Activated naive CD4-positive, alpha-beta T cell treated with anti-CD3 and anti-CD28 coated beads for 36 hours (primary cell): ENCODE results near the gene KYAT1. TPM values are rescaled to one million over a fixed set of nuclear protein-coding genes. Genes with fewer than 3 reads are reported as not detected.
A peak's percentile ranks its signal among the peaks of the same experiment; 100 is the strongest.

Experiments
- CTCF ChIA-PET: fragments of 350-600 bp; sonication (Branson Sonifier 250); formaldehyde crosslinking; loops from one replicate; lab custom pipeline; 2021; ENCODE audit warnings: antibody characterized with exemption; lab: Charles Lee
- DNase-seq: peaks from one replicate; pipeline ENCODE4 v3.0.0-alpha.2; 2020
- H3K27ac Mint-ChIP-seq: one replicate; pipeline ENCODE4 v1.8.0; 2021; ENCODE audit warnings: mild to moderate bottlenecking, mixed read lengths
- H3K27me3 Mint-ChIP-seq: one replicate; pipeline ENCODE4 v1.8.0; 2021; ENCODE audit warnings: low read depth, mixed read lengths
- H3K36me3 Mint-ChIP-seq: one replicate; pipeline ENCODE4 v1.8.0; 2021; ENCODE audit warnings: low read depth, mixed read lengths
- H3K4me1 Mint-ChIP-seq: one replicate; pipeline ENCODE4 v1.8.0; 2021; ENCODE audit warnings: low read depth, mixed read lengths
- H3K4me3 Mint-ChIP-seq: one replicate; pipeline ENCODE4 v1.8.0; 2021; ENCODE audit warnings: mild to moderate bottlenecking, moderate library complexity, mixed read lengths
- H3K9me3 Mint-ChIP-seq: one replicate; pipeline ENCODE4 v1.8.0; 2021; ENCODE audit warnings: mixed read lengths
- intact Hi-C: fragments of 100-400 bp; cut with micrococcal nuclease; formaldehyde crosslinking; loops from one replicate; pipeline ENCODE4 v1.15.1; 2023
- total RNA-seq, 2 experiments: library from RNA; stranded (reverse); gene quantifications; one replicate each; pipeline ENCODE4 v1.2.3, GENCODE V29; 2021

KYAT1 gene
- 10 to 100 TPM; 29.6 to 33.6 TPM for total RNA-seq

DNA sequence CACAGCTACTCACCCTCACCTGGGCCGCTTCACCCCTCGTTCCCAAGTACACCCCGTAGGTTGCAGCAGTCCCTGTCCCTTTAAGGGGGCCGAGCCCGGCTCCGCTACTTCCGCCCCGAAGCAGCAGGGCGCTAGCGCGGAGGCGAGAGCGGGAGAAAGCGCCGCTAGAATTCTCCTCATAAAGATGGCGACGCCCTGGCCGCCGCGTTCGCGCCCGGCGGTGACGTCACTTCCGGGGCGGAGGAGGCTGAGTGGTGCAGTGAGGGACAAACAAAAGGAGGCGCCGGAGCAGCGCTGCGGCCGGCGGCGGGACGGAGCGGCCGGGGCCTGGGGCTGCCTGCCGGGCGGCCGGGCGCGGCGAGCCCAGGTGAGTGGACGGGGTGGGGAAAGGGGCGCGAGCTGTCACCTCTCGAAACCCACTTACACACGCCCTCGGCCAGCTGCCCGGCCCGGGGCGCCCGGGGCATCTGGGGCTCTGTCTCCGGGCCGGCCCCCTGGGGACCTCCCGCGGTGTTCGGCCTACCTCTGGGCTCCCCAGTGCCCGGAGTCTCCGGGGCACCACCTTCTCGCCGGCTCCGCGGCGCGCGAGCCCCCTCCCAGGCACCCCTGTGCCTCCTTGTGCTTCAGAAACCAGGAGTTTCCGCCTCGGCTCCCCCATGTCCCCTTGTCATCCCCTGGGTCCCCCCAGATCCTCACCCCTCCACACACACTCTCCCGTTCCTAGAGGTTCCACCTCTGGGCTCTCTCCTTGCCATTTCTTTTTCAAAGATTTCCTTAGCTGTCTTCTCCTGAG, at the start of gene KYAT1, which contains the start of gene LRRC8A:
Gene KYAT1 (minus strand): TSS at position 67 of the 793 bp plus-strand sequence. CDS start 36,545 bp downstream, outside the sequence.
Gene LRRC8A (plus strand): TSS at position 250 of the 793 bp plus-strand sequence. CDS start 25,032 bp downstream, outside the sequence.
- H3K27ac Mint-ChIP-seq = peak within 1 kb of the TSS; percentile 94
- peak; percentile 98 for DNase-seq
- H3K36me3 Mint-ChIP-seq = peaks cover 10% of the 10 kb centered on the region
- intact Hi-C loops = loop anchor here (1.0 to 5.0 kb wide), 6 partner anchors 20 to 193 kb away; partner anchors contain the start of genes DOLK, NUP188, SET and SH3GLB2
- no peaks in the 10 kb centered on the region for H3K9me3 Mint-ChIP-seq
- no peaks in the 10 kb centered on the region for H3K27me3 Mint-ChIP-seq
- peak within 1 kb of the TSS; percentile 96 for H3K4me3 Mint-ChIP-seq
- peaks cover 50% of the 10 kb centered on the region for H3K4me1 Mint-ChIP-seq
- CTCF ChIA-PET = interaction anchor here (1.2 to 4.2 kb wide), 2 partner anchors 18 to 46 kb away, joined by 3 to 27 read pairs; no protein-coding TSS in a partner anchor

DNA sequence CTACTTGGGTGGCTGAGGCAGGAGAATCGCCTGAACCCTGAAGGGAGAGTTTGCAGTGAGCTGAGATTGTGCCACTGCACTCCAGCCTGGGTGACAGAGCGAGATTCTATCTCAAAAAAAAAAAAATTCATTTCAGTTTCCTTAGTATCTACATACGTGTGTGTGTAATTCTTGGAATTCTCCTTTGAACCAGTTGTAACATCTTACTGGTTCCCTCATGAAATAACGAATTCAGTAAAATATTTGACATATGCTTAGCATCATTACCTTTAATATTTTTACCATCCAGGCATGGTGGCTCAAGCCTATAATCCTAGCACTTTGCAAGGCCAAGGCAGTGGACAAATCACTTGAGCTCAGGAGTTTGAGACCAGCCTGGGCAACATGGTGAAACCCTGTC, 47.8 kb upstream of the KYAT1 start:
- no peak overlapping the region for H3K4me3 Mint-ChIP-seq
- intact Hi-C loops = loop anchor here (2.0 kb wide), 1 partner anchor 281 kb away; no protein-coding TSS in a partner anchor
- no peaks in the 10 kb centered on the region for H3K36me3 Mint-ChIP-seq
- H3K27me3 Mint-ChIP-seq = no peaks in the 10 kb centered on the region
- CTCF ChIA-PET = interaction anchor here (1.0 to 5.6 kb wide), 10 partner anchors 11 to 196 kb away, joined by 3 to 109 read pairs (median 11); partner anchors contain the start of genes ENDOG, KYAT1 and LRRC8A
- no peaks in the 10 kb centered on the region for H3K9me3 Mint-ChIP-seq
- DNase-seq = no peak
- H3K4me1 Mint-ChIP-seq = peaks cover 10% of the 10 kb centered on the region
- no peak overlapping the region for H3K27ac Mint-ChIP-seq

DNA sequence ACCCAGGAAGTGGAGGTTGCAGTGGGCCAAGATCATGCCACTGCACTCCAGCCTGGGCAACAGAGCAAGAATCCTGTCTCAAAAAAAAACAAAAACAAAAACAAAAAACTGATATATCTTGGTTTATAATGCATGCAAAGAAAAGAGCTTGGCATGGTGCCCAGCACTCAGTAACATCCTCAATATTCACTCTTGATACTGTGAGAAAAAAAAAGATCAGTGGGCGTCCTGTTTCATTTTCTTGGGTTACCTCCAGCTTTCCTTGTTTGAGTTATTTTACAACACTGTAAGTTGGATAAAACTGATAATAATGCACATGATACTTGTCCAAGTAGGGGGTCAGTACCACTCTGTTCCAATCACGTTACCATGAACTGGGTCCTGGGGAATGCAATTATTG, 46.9 kb upstream of the KYAT1 start:
- H3K9me3 Mint-ChIP-seq = no peaks in the 10 kb centered on the region
- CTCF ChIA-PET = interaction anchor here (0.6 to 5.6 kb wide), 33 partner anchors 9 to 681 kb away, joined by 3 to 109 read pairs (median 4); partner anchors contain the start of genes ENDOG, KYAT1, LRRC8A and SPOUT1
- no peaks in the 10 kb centered on the region for H3K27me3 Mint-ChIP-seq
- no peaks in the 10 kb centered on the region for H3K36me3 Mint-ChIP-seq
- H3K27ac Mint-ChIP-seq = no peak overlapping the region
- intact Hi-C loops = loop anchor here (1.0 to 2.0 kb wide), 4 partner anchors 46 to 280 kb away; partner anchors contain the start of genes ENDOG and LRRC8A
- H3K4me3 Mint-ChIP-seq = no peak overlapping the region
- no peak for DNase-seq
- peaks cover 10% of the 10 kb centered on the region for H3K4me1 Mint-ChIP-seq

DNA sequence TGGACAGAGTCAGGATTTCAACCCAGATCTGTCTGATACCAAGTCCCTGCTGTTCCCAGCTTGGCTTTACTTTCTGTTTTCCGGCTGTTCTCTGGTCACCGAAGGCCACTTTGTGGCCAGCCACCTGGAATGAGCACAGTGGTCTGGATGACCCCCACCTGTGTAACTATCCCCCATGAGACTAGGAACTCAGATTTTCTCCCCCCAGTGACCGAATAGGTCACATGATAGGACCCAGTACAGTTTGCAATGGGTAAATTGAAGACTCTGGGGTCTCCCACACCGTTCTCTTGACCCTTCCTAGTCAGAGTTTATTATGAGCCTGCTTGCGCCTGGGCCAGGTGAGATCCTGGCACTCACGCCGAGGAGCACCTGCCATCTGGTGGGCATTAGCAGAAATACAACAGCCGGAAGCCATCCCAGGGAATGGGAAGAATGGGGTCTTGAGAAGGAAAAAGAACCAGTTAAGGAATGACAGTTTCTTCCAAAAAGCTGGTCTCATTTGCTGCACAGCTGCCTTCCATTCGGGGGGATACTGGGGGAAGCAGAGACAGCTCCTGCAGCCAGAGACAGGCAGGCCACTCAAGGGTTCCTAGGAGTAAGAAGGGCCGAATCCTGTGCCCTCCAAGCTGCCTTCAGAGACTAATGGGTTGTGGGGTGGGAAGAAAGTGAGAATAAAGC, 46.1 kb upstream of the KYAT1 start:
- Mint-ChIP-seq H3K9me3 (no peaks in the 10 kb centered on the region), H3K27ac (no peak overlapping the region), H3K36me3 (no peaks in the 10 kb centered on the region), H3K4me1 (peaks cover 10% of the 10 kb centered on the region), H3K27me3 (no peaks in the 10 kb centered on the region), H3K4me3 (no peak overlapping the region)
- DNase-seq = peak; percentile 68
- intact Hi-C loops = loop anchor here (1.0 to 2.0 kb wide), 5 partner anchors 46 to 279 kb away; partner anchors contain the start of genes ENDOG, LRRC8A and PKN3
- CTCF ChIA-PET = interaction anchor here (0.6 to 5.6 kb wide), 30 partner anchors 9 to 412 kb away, joined by 3 to 109 read pairs (median 4); partner anchors contain the start of genes ENDOG, KYAT1, LRRC8A and SPOUT1

DNA sequence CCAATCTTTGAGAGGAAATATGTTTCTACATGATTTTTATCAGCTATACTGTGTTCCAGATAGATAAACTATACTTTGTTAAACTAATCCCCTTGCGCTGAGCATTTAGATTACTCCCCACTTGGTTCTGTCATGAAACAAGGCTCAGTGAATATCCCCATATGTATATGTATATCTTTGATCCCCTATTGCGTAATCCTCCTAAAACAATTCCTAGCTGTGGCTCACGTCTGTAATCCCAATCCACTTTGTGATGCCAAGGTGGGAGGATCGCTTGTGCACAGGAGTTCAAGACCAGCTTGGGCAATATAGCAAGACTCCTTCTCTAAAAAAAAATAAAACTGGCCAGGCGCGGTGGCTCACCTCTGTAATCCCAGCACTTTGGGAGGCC, 41.7 kb upstream of the KYAT1 start:
- H3K27ac Mint-ChIP-seq = no peak overlapping the region
- H3K9me3 Mint-ChIP-seq = no peaks in the 10 kb centered on the region
- no peaks in the 10 kb centered on the region for H3K27me3 Mint-ChIP-seq
- peaks cover 15% of the 10 kb centered on the region for H3K4me1 Mint-ChIP-seq
- no peak for DNase-seq
- CTCF ChIA-PET = interaction anchor here (0.7 to 1.8 kb wide), 3 partner anchors 46 to 787 kb away, joined by 3 to 8 read pairs (median 3); partner anchors contain the start of gene ENDOG
- H3K36me3 Mint-ChIP-seq = no peaks in the 10 kb centered on the region
- intact Hi-C loops = no loop called here
- no peak overlapping the region for H3K4me3 Mint-ChIP-seq

DNA sequence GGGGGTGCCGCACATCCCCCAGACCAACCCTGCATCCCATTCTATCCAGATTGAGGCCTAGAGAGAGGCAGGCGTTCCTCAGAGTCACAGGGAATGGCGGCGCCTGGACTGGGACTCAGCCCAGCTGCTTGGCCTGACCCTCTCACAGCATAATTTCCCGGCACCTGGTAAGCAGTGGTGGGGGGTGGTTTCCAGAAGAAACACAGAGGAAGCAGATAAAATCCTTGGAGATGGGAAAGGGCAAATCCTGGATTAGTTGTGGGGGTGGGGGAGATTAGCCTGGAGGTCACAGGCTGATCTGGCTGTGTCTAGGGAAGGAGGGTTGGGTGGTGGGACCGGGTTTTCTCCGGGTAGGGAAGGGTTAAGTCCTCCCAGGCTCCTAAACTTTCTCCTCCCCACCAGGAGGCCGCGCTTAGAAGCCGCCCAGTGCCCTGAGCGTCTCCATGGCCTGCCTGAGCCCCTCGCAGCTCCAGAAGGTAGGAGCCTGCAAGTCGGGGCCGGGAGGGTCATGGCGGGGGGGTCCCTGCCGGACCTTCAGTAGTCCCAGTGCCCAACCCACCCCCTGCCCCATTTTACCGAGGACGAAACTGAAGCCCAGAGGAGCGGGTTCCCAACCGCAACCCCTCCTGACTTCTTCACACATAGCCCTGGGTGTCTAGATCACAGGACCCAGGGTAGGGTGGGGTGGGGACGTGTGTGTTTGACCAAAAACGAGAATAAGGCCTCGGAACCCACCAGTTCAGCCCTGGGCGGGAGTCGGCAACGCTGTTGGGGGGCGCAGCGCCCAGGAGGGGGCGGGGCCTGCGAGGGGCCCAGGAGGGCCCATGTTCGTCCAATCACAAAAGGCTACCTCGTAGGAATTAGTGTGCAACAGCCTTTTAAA, 40.4 kb upstream of the KYAT1 start:
- no peaks in the 10 kb centered on the region for H3K9me3 Mint-ChIP-seq
- DNase-seq = no peak
- no peak overlapping the region for H3K27ac Mint-ChIP-seq
- H3K4me1 Mint-ChIP-seq = peaks cover 9% of the 10 kb centered on the region
- H3K36me3 Mint-ChIP-seq = peaks cover 4% of the 10 kb centered on the region
- intact Hi-C loops = no loop called here
- no peak overlapping the region for H3K4me3 Mint-ChIP-seq
- CTCF ChIA-PET = interaction anchor here (0.7 to 1.8 kb wide), 2 partner anchors 45 to 472 kb away, joined by 5 to 8 read pairs; no protein-coding TSS in a partner anchor
- no peaks in the 10 kb centered on the region for H3K27me3 Mint-ChIP-seq

DNA sequence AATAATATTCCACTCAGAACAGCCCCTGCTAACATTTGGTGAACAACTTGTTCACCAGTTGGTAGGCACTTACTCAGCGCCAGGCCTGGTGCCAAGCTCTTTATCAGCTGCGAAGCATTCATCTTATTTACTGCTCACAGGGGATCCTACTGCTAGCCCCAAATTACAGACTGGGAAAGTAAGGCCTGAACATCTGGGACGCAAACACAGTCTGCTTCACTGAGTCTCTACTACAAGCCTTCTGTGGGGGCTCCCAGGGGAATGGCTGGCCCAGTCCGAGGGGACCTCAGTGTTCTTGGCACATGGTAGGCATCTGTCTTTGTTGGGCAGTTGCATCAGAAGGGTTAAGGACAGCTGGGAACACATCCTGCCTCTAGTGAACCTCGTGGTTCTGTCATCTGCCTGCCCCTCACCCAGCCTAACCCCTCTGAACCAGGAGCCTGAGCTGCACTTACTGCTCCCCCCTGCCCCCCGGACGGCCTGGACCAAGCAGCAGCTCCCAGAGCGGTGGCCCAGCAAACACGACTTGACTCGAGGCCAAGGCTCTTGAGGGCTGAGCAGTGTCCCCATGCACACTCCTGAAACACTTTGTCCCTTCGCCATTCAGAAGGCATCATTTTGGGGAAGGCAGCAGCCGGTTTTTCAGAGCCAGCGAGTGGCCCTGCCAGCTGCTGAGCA, 38.8 kb upstream of the KYAT1 start, which contains the start of gene PHYHD1:
Gene PHYHD1 (plus strand): TSS at position 602 of the 678 bp plus-strand sequence. CDS start 1,342 bp downstream, outside the sequence.
- H3K27ac Mint-ChIP-seq = no peak within 1 kb of the TSS
- intact Hi-C loops = no loop called here

DNA sequence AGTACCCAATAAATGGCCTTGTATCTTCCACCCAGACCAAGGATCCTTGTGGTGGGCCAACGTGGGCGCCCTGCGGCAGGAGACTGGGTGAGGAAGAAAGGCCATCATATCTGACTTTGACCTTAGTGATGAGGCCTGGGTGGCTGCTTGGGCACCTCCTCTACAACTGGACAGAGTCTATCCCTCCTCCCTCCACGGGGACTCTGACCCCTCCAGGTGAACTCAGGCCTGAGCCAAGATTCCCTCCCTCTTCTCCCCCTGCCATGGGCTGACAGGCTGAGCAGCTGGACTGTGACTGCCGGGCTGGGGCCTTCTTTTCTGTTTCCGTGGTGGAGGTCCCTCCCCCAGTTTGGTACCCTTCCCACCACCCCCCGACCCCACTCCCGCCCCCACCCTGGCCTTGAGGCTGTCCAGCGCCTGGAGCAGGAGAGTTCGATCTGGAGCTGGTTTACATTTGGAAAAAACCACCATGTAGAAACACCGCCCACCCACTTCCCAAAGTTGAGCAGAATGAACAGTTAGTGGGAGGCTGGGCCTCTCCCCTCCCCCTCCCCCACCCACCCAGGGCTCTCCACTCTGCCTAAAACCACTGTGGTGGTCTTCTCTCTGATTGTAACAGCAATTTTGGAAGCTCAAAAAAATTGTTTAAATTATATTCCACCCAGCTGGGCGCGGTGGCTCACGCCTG, 37.8 kb upstream of the KYAT1 start:
- intact Hi-C loops = no loop called here
- no peak overlapping the region for H3K4me3 Mint-ChIP-seq
- no peak for DNase-seq
- H3K27ac Mint-ChIP-seq = peak overlapping the region; percentile 46
- H3K36me3 Mint-ChIP-seq = peaks cover 5% of the 10 kb centered on the region
- CTCF ChIA-PET = interaction anchor here (1.2 kb wide), 1 partner anchor 56 kb away, joined by 3 read pairs; no protein-coding TSS in a partner anchor
- peaks cover 9% of the 10 kb centered on the region for H3K4me1 Mint-ChIP-seq
- no peaks in the 10 kb centered on the region for H3K9me3 Mint-ChIP-seq
- no peaks in the 10 kb centered on the region for H3K27me3 Mint-ChIP-seq

More for the DNA sequence above, 38.8 kb upstream of the KYAT1 start, which contains the start of gene PHYHD1:
- Mint-ChIP-seq H3K36me3 (peaks cover 5% of the 10 kb centered on the region), H3K27me3 (no peaks in the 10 kb centered on the region), H3K4me1 (peaks cover 5% of the 10 kb centered on the region), H3K9me3 (no peaks in the 10 kb centered on the region), H3K4me3 (no peak within 1 kb of the TSS)
- CTCF ChIA-PET = interaction anchor here (1.2 kb wide), 1 partner anchor 57 kb away, joined by 3 read pairs; no protein-coding TSS in a partner anchor
- DNase-seq = no peak

DNA sequence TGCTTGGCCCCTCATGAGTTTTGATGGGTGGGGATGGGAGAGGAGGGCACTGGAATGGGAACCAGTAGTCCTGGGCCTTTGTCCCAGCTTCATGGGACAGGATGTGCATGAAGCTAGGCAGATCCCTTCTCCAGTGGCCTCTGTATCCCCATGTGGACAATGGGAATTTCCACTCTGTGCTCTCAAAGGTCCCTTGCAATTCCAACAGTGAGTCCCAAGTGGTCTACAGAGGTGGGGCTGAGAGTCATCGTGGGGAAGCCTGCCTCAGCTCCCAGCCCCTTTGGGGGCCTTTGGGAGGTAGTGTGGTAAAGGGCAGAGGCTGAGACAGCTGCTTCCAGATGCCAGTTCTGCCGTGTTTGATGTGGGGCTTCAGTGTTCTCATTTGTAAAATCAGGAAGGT, 37.2 kb upstream of the KYAT1 start:
- CTCF ChIA-PET = interaction anchor here (1.1 kb wide), 1 partner anchor 10 kb away, joined by 4 read pairs; no protein-coding TSS in a partner anchor
- peak overlapping the region; percentile 46 for H3K27ac Mint-ChIP-seq
- H3K4me1 Mint-ChIP-seq = peaks cover 14% of the 10 kb centered on the region
- intact Hi-C loops = no loop called here
- no peak overlapping the region for H3K4me3 Mint-ChIP-seq
- no peak for DNase-seq
- H3K36me3 Mint-ChIP-seq = peaks cover 5% of the 10 kb centered on the region
- H3K9me3 Mint-ChIP-seq = no peaks in the 10 kb centered on the region
- H3K27me3 Mint-ChIP-seq = no peaks in the 10 kb centered on the region

DNA sequence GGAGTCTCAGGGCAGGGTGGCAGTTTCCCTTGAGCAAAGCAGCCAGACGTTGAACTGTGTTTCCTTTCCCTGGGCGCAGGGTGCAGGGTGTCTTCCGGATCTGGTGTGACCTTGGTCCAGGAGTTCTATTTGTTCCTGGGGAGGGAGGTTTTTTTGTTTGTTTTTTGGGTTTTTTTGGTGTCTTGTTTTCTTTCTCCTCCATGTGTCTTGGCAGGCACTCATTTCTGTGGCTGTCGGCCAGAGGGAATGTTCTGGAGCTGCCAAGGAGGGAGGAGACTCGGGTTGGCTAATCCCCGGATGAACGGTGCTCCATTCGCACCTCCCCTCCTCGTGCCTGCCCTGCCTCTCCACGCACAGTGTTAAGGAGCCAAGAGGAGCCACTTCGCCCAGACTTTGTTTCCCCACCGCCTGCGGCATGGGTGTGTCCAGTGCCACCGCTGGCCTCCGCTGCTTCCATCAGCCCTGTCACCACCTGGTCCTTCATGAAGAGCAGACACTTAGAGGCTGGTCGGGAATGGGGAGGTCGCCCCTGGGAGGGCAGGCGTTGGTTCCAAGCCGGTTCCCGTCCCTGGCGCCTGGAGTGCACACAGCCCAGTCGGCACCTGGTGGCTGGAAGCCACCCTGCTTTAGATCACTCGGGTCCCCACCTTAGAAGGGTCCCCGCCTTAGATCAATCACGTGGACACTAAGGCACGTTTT, 35.5 kb upstream of the KYAT1 start:
- CTCF ChIA-PET = no interaction called here
- no peak overlapping the region for H3K4me3 Mint-ChIP-seq
- peaks cover 27% of the 10 kb centered on the region for H3K4me1 Mint-ChIP-seq
- H3K27ac Mint-ChIP-seq = no peak overlapping the region
- no peaks in the 10 kb centered on the region for H3K27me3 Mint-ChIP-seq
- H3K36me3 Mint-ChIP-seq = peaks cover 7% of the 10 kb centered on the region
- intact Hi-C loops = no loop called here
- no peak for DNase-seq
- H3K9me3 Mint-ChIP-seq = no peaks in the 10 kb centered on the region
